GM12865 (cell line): ENCODE data around the gene ARMC7.

Source experiments
- DNase-seq: peaks from one replicate; pipeline ENCODE4 v3.0.0; 2010; ENCODE audit warnings: low read depth
- H3K4me3 ChIP-seq: 2 replicates; pipeline ENCODE4 v1.5.1; 2011; ENCODE audit warnings: mild to moderate bottlenecking, low read depth, low read length, control low read depth
- CTCF ChIP-seq: IDR thresholded peaks from 2 replicates; pipeline ENCODE4 v1.5.1; 2011; ENCODE audit warnings: low read length, control low read depth, low read depth, inconsistent platforms; ENCODE audit not compliant: insufficient read depth; ENCODE audit errors: missing control alignments

Gene ARMC7

GRCh38 chr17:75109407-75110233 lies at the start of gene ARMC7:
Gene ARMC7, plus strand, starts transcription at chr17:75109969. Its CDS starts 320 bp downstream, at chr17:75110289.
- H3K4me3 ChIP-seq = peak within 1 kb of the TSS; percentile 93
- peak; percentile 93 for DNase-seq
- TF ChIP-seq CTCF = no peak

GRCh38 chr17:75060434-75061054 lies 49.2 kb upstream of the ARMC7 start:
- no peak for DNase-seq
- no peak overlapping the region for H3K4me3 ChIP-seq

GRCh38 chr17:75061055-75061438 lies 48.7 kb upstream of the ARMC7 start:
- no peak overlapping the region for H3K4me3 ChIP-seq
- TF ChIP-seq CTCF = no peak
- no peak for DNase-seq

More at GRCh38 chr17:75060434-75061054, 49.2 kb upstream of the ARMC7 start:
- TF ChIP-seq CTCF = no peak

- no peak for DNase-seq
- no peak for TF ChIP-seq CTCF
- H3K4me3 ChIP-seq = no peak overlapping the region
Measured at GRCh38 chr17:75061618-75062017, 48.2 kb upstream of the ARMC7 start.

GRCh38 chr17:75063201-75063600 lies 46.6 kb upstream of the ARMC7 start:
- no peak overlapping the region for H3K4me3 ChIP-seq
- no peak for DNase-seq
- TF ChIP-seq CTCF = no peak

- no peak overlapping the region for H3K4me3 ChIP-seq
- no peak for DNase-seq
- TF ChIP-seq CTCF = no peak
Measured at GRCh38 chr17:75063626-75064025, 46.1 kb upstream of the ARMC7 start.
